ENCODE results near the gene CETP. TPM values are rescaled to one million over a fixed set of nuclear protein-coding genes. Genes with fewer than 3 reads are reported as not detected.
A peak's percentile ranks its signal among the peaks of the same experiment; 100 is the strongest.

The CETP gene
- total RNA-seq (10 to 100 TPM in 1 of 2 donors, 1 to 10 TPM in 1; 3.3 to 24.0 TPM), polyA plus RNA-seq (1 to 10 TPM; 4.1 to 8.5 TPM)

- DNase-seq (ENCODE audit: low spot score), result no peak
- 75% methylated on average over 12 of the region's 12 CpGs for WGBS
Observed at GRCh38 chr16:56961851-56962281, at the start of gene CETP. Gene CETP (plus strand): TSS chr16:56961950. CDS start chr16:56961980, 30 bp downstream.

More at GRCh38 chr16:56961851-56962281, at the start of gene CETP:
- H3K4me1 ChIP-seq (ENCODE audit: control insufficient read depth in 4 of 4, insufficient read depth in 4 of 4, low read length in 3 of 4), result peaks cover 0 to 15% (median 3%) of the 10 kb centered on the region in 4 donors
- peak within 1 kb of the TSS; percentile 40 to 48 for H3K27ac ChIP-seq (ENCODE audit: low read depth in 1 of 2, low read length in 2 of 2)
- H3K9me3 ChIP-seq (ENCODE audit: control insufficient read depth in 4 of 4, low read length in 3 of 4), result no peaks in the 10 kb centered on the region
- H3K27me3 ChIP-seq (ENCODE audit: control insufficient read depth in 4 of 4, insufficient read depth in 4 of 4, low read length in 3 of 4), result no peaks in the 10 kb centered on the region
- H3K9ac ChIP-seq (ENCODE audit: low read depth in 1 of 2, low read length in 2 of 2), result no peak within 1 kb of the TSS
- H3K36me3 ChIP-seq (ENCODE audit: control insufficient read depth in 4 of 4, insufficient read depth in 3 of 4, low read depth in 1 of 4, low read length in 3 of 4), result no peaks in the 10 kb centered on the region
- H3K4me3 ChIP-seq (ENCODE audit: low read depth in 1 of 3, low read length in 3 of 3), result no peak within 1 kb of the TSS
- TF ChIP-seq RXRA (IDR thresholded peaks at IDR 0.05) (no peak), ATF3 (IDR thresholded peaks at IDR 0.05) (no peak), EGR1 (IDR thresholded peaks at IDR 0.05; ENCODE audit: low read depth in 2 of 2) (no peak), HNF4A (conservative IDR thresholded peaks at IDR 0.05) (no peak), CTCF (IDR thresholded peaks at IDR 0.05; ENCODE audit: low read depth, low read length, missing input control) (no peak), ZBTB33 (IDR thresholded peaks at IDR 0.05) (no peak), YY1 (IDR thresholded peaks at IDR 0.05) (no peak), NR2F2 (IDR thresholded peaks at IDR 0.05) (no peak), RAD21 (IDR thresholded peaks at IDR 0.05) (no peak), REST (IDR thresholded peaks at IDR 0.05) (no peak), GABPA (IDR thresholded peaks at IDR 0.05 in 1 of 2, conservative IDR thresholded peaks at IDR 0.05 in 1 of 2) (no peak), SP1 (IDR thresholded peaks at IDR 0.05) (no peak), TAF1 (conservative IDR thresholded peaks at IDR 0.05) (no peak), FOXA1 (IDR thresholded peaks at IDR 0.05) (no peak), FOXA2 (IDR thresholded peaks at IDR 0.05) (no peak), MAX (IDR thresholded peaks at IDR 0.05) (no peak), HNF4G (IDR thresholded peaks at IDR 0.05) (no peak), JUND (IDR thresholded peaks at IDR 0.05) (no peak)

Measured in liver (tissue), 9 donors.